BLaER1 treated with 17β-estradiol and CSF1 and Interleukin-3, amounts not matched to agents 10 nM and 100 nM (cell line): ENCODE data around the gene SFI1.
A peak's percentile ranks its signal among the peaks of the same experiment; 100 is the strongest.

ENCODE experiments used
- H3K27ac ChIP-seq, 11 experiments: shearing (Covaris generic); formaldehyde crosslinking; 2 replicates each; pipeline ENCODE4 v1.8.1; 2022
- H3K27me3 ChIP-seq, 11 experiments: shearing (Covaris generic); formaldehyde crosslinking; 2 replicates each; pipeline ENCODE4 v1.8.1; 2022
- H3K36me3 ChIP-seq, 11 experiments: shearing (Covaris generic); formaldehyde crosslinking; 2 replicates each; pipeline ENCODE4 v1.8.1; 2022
- H3K4me1 ChIP-seq, 10 experiments: shearing (Covaris generic); formaldehyde crosslinking; 2 replicates each; pipeline ENCODE4 v1.8.1; 2022
- H3K4me2 ChIP-seq, 11 experiments: shearing (Covaris generic); formaldehyde crosslinking; 2 replicates each; pipeline ENCODE4 v1.8.1; 2022
- H3K4me3 ChIP-seq, 10 experiments: shearing (Covaris generic); formaldehyde crosslinking; 2 replicates each; pipeline ENCODE4 v1.8.1; 2022
- H3K9ac ChIP-seq, 11 experiments: shearing (Covaris generic); formaldehyde crosslinking; 2 replicates each; pipeline ENCODE4 v1.8.1; 2022
- H3K9me3 ChIP-seq, 11 experiments: shearing (Covaris generic); formaldehyde crosslinking; replicated peaks in 1 of 11; 2 replicates each; pipeline ENCODE4 v1.8.1; 2022
- H4K20me1 ChIP-seq, 11 experiments: shearing (Covaris generic); formaldehyde crosslinking; 2 replicates each; pipeline ENCODE4 v1.8.1; 2022
- Cebpa-rat ChIP-seq, 11 experiments: shearing (Covaris generic); IDR thresholded peaks; 2 replicates each; pipeline ENCODE4 v1.8.1; 2022

SFI1 gene

GRCh38 chr22:31612891-31613285 lies 116.6 kb downstream of the SFI1 start:
- Histone ChIP-seq H3K4me3 (no peak overlapping the region), H3K27ac (peak overlapping the region in 6 of 11 experiments; percentile 36 to 79 (median 69); a peak in 10 of 22 replicates), H3K4me2 (peak overlapping the region; percentile 79 to 95 (median 89); a peak in 15 of 22 replicates), H4K20me1 (peaks cover 3 to 47% (median 19%) of the 10 kb centered on the region in 11 experiments; a peak in 17 of 22 replicates), H3K9me3 (no peaks in the 10 kb centered on the region), H3K36me3 (peaks cover 13 to 48% (median 26%) of the 10 kb centered on the region in 11 experiments), H3K4me1 (peaks cover 50 to 61% (median 53%) of the 10 kb centered on the region in 10 experiments), H3K27me3 (no peaks in the 10 kb centered on the region), H3K9ac (peak overlapping the region in 7 of 11 experiments; percentile 14 to 73 (median 64); a peak in 4 of 22 replicates)
- no peak for TF ChIP-seq Cebpa-rat (IDR thresholded peaks at IDR 0.05)

GRCh38 chr22:31613286-31613903 lies 117.1 kb downstream of the SFI1 start:
- H3K4me1 ChIP-seq: peaks cover 52 to 62% (median 56%) of the 10 kb centered on the region in 10 experiments
- TF ChIP-seq Cebpa-rat (IDR thresholded peaks at IDR 0.05): no peak
- peak overlapping the region in 9 of 11 experiments; percentile 14 to 73 (median 62); a peak in 11 of 22 replicates for H3K9ac ChIP-seq
- H3K4me2 ChIP-seq: peak overlapping the region; percentile 79 to 95 (median 89)
- no peak overlapping the region for H3K4me3 ChIP-seq
- H3K27ac ChIP-seq: peak overlapping the region in 7 of 11 experiments; percentile 23 to 79 (median 65); a peak in 13 of 22 replicates
- peaks cover 18 to 48% (median 28%) of the 10 kb centered on the region in 11 experiments for H3K36me3 ChIP-seq
- H4K20me1 ChIP-seq: peaks cover 3 to 51% (median 24%) of the 10 kb centered on the region in 11 experiments; a peak in 17 of 22 replicates
- no peaks in the 10 kb centered on the region for H3K27me3 ChIP-seq
- no peaks in the 10 kb centered on the region for H3K9me3 ChIP-seq

- Histone ChIP-seq H3K9me3 (no peaks in the 10 kb centered on the region), H4K20me1 (peaks cover 3 to 56% (median 28%) of the 10 kb centered on the region in 11 experiments; a peak in 17 of 22 replicates), H3K4me2 (peak overlapping the region; percentile 79 to 95 (median 89)), H3K4me3 (no peak overlapping the region), H3K9ac (peak overlapping the region; percentile 14 to 73 (median 62); a peak in 18 of 22 replicates), H3K27ac (peak overlapping the region in 10 of 11 experiments; percentile 49 to 79 (median 69); a peak in 18 of 22 replicates), H3K4me1 (peaks cover 52 to 62% (median 58%) of the 10 kb centered on the region in 10 experiments), H3K27me3 (no peaks in the 10 kb centered on the region), H3K36me3 (peaks cover 22 to 51% (median 33%) of the 10 kb centered on the region in 11 experiments)
- TF ChIP-seq Cebpa-rat (IDR thresholded peaks at IDR 0.05): no peak
Measured at GRCh38 chr22:31613904-31614296, 117.6 kb downstream of the SFI1 start.

- Histone ChIP-seq H3K4me2 (peak overlapping the region; percentile 79 to 95 (median 89)), H3K27ac (peak overlapping the region; percentile 21 to 79 (median 68); a peak in 21 of 22 replicates), H3K27me3 (no peaks in the 10 kb centered on the region), H3K9me3 (no peaks in the 10 kb centered on the region), H4K20me1 (peaks cover 3 to 61% (median 37%) of the 10 kb centered on the region in 11 experiments; a peak in 19 of 22 replicates), H3K4me1 (peaks cover 52 to 62% (median 58%) of the 10 kb centered on the region in 10 experiments), H3K9ac (peak overlapping the region; percentile 46 to 73 (median 62); a peak in 21 of 22 replicates), H3K36me3 (peaks cover 32 to 56% (median 43%) of the 10 kb centered on the region in 11 experiments), H3K4me3 (peak overlapping the region in 2 of 10 experiments; percentile 8 to 26; a peak in 3 of 20 replicates)
- no peak for TF ChIP-seq Cebpa-rat (IDR thresholded peaks at IDR 0.05)
Measured at GRCh38 chr22:31614781-31615490, 118.6 kb downstream of the SFI1 start.

GRCh38 chr22:31615491-31615860 lies 119.1 kb downstream of the SFI1 start:
- H3K27me3 ChIP-seq: no peaks in the 10 kb centered on the region
- no peaks in the 10 kb centered on the region for H3K9me3 ChIP-seq
- peaks cover 51 to 59% (median 56%) of the 10 kb centered on the region in 10 experiments for H3K4me1 ChIP-seq
- H3K9ac ChIP-seq: peak overlapping the region in 8 of 11 experiments; percentile 36 to 73 (median 60); a peak in 14 of 22 replicates
- H4K20me1 ChIP-seq: peaks cover 3 to 61% (median 42%) of the 10 kb centered on the region in 11 experiments; a peak in 19 of 22 replicates
- H3K4me3 ChIP-seq: no peak overlapping the region
- peak overlapping the region; percentile 33 to 79 (median 68); a peak in 21 of 22 replicates for H3K27ac ChIP-seq
- peaks cover 38 to 56% (median 45%) of the 10 kb centered on the region in 11 experiments for H3K36me3 ChIP-seq
- TF ChIP-seq Cebpa-rat (IDR thresholded peaks at IDR 0.05): no peak
- peak overlapping the region; percentile 79 to 95 (median 89) for H3K4me2 ChIP-seq

- H3K9me3 ChIP-seq: no peaks in the 10 kb centered on the region
- peak overlapping the region; percentile 79 to 95 (median 89) for H3K4me2 ChIP-seq
- peak overlapping the region in 9 of 11 experiments; percentile 2 to 73 (median 58); a peak in 17 of 22 replicates for H3K9ac ChIP-seq
- H3K36me3 ChIP-seq: peaks cover 42 to 56% (median 47%) of the 10 kb centered on the region in 11 experiments
- peaks cover 3 to 64% (median 47%) of the 10 kb centered on the region in 11 experiments; a peak in 20 of 22 replicates for H4K20me1 ChIP-seq
- H3K4me1 ChIP-seq: peaks cover 47 to 59% (median 53%) of the 10 kb centered on the region in 10 experiments
- H3K4me3 ChIP-seq: no peak overlapping the region
- H3K27me3 ChIP-seq: no peaks in the 10 kb centered on the region
- no peak for TF ChIP-seq Cebpa-rat (IDR thresholded peaks at IDR 0.05)
- H3K27ac ChIP-seq: peak overlapping the region; percentile 33 to 79 (median 68); a peak in 21 of 22 replicates
Measured at GRCh38 chr22:31615940-31616314, 119.6 kb downstream of the SFI1 start.

GRCh38 chr22:31616315-31616980 lies 120.1 kb downstream of the SFI1 start:
- H3K36me3 ChIP-seq: peaks cover 47 to 56% (median 49%) of the 10 kb centered on the region in 11 experiments
- H3K4me2 ChIP-seq: peak overlapping the region; percentile 79 to 95 (median 89)

GRCh38 chr22:31618057-31618456 lies 121.7 kb downstream of the SFI1 start:
- Histone ChIP-seq H3K36me3 (peaks cover 63 to 68% (median 64%) of the 10 kb centered on the region in 11 experiments), H3K9ac (no peak overlapping the region), H3K4me2 (peak overlapping the region in 3 of 11 experiments; percentile 30 to 95 (median 93); a peak in 3 of 22 replicates), H3K27ac (peak overlapping the region in 1 of 11 experiments; percentile 2; a peak in 1 of 22 replicates), H4K20me1 (peaks cover 25 to 85% (median 68%) of the 10 kb centered on the region in 11 experiments), H3K4me3 (no peak overlapping the region), H3K4me1 (peaks cover 41 to 57% (median 48%) of the 10 kb centered on the region in 10 experiments), H3K27me3 (no peaks in the 10 kb centered on the region), H3K9me3 (no peaks in the 10 kb centered on the region)
- TF ChIP-seq Cebpa-rat (IDR thresholded peaks at IDR 0.05): no peak

More at GRCh38 chr22:31616315-31616980, 120.1 kb downstream of the SFI1 start:
- H3K4me3 ChIP-seq: no peak overlapping the region
- H3K9ac ChIP-seq: peak overlapping the region in 10 of 11 experiments; percentile 2 to 73 (median 60); a peak in 17 of 22 replicates
- H3K27ac ChIP-seq: peak overlapping the region; percentile 33 to 79 (median 68); a peak in 21 of 22 replicates
- peaks cover 44 to 59% (median 48%) of the 10 kb centered on the region in 10 experiments for H3K4me1 ChIP-seq
- no peak for TF ChIP-seq Cebpa-rat (IDR thresholded peaks at IDR 0.05)
- no peaks in the 10 kb centered on the region for H3K27me3 ChIP-seq
- H4K20me1 ChIP-seq: peaks cover 8 to 69% (median 52%) of the 10 kb centered on the region in 11 experiments; a peak in 20 of 22 replicates
- H3K9me3 ChIP-seq: no peaks in the 10 kb centered on the region
